HG02798 (cell line): ENCODE data around the gene PPOX.

Experiments used
- ATAC-seq: cut with Tn5 transposase; IDR thresholded peaks from one replicate; pipeline ENCODE4 v1.9.1; 2021; ENCODE audit warnings: mild to moderate bottlenecking; ENCODE audit not compliant: unreplicated experiment, poor library complexity

The PPOX gene

GRCh38 chr1:161165742-161166668, at the start of gene PPOX:
Gene PPOX (plus strand): TSS chr1:161166426. CDS start chr1:161166848, 422 bp downstream.
- ATAC-seq = peak; percentile 95

- peak; percentile 89 for ATAC-seq
These were observed 48.3 kb upstream of the PPOX start, which contains the start of the genes NIT1 and PFDN2 for GRCh38 chr1:161117759-161118581. Gene NIT1 (plus strand): TSS chr1:161118105. CDS start chr1:161118177, 72 bp downstream. Gene PFDN2 (minus strand): TSS chr1:161118037. CDS start chr1:161118026, 11 bp downstream.

- ATAC-seq = peak; percentile 52
These were observed 46.9 kb upstream of the PPOX start for GRCh38 chr1:161119092-161119903.

- ATAC-seq = no peak
These were observed 45.1 kb upstream of the PPOX start for GRCh38 chr1:161121042-161121650.

- no peak for ATAC-seq
These were observed 44.4 kb upstream of the PPOX start for GRCh38 chr1:161121834-161122233.

- ATAC-seq = no peak
These were observed 43.3 kb upstream of the PPOX start for GRCh38 chr1:161122967-161123366.

- ATAC-seq = no peak
These were observed 38.6 kb upstream of the PPOX start for GRCh38 chr1:161127649-161128048.

GRCh38 chr1:161128591-161129420, 37.4 kb upstream of the PPOX start:
- ATAC-seq = no peak

- no peak for ATAC-seq
These were observed 36.0 kb upstream of the PPOX start for GRCh38 chr1:161130266-161130665.

GRCh38 chr1:161131523-161132409, 34.5 kb upstream of the PPOX start:
- ATAC-seq = no peak

GRCh38 chr1:161132410-161133219, 33.6 kb upstream of the PPOX start, which contains the start of gene DEDD:
Gene DEDD (minus strand): TSS chr1:161132667. CDS start chr1:161124462, 8,205 bp downstream.
- peak; percentile 95 for ATAC-seq

GRCh38 chr1:161133220-161133740, 32.9 kb upstream of the PPOX start:
- peak; percentile 4 for ATAC-seq

GRCh38 chr1:161137881-161138280, 28.3 kb upstream of the PPOX start:
- ATAC-seq = no peak

GRCh38 chr1:161138431-161138830, 27.8 kb upstream of the PPOX start:
- no peak for ATAC-seq

GRCh38 chr1:161139766-161140165, 26.5 kb upstream of the PPOX start:
- ATAC-seq = no peak

- ATAC-seq = no peak
These were observed 25.3 kb upstream of the PPOX start for GRCh38 chr1:161140755-161141400.
